Vagina (tissue), 2 donors: ENCODE data around the gene FOSL1. TPM values are rescaled to one million over a fixed set of nuclear protein-coding genes. Genes with fewer than 3 reads are reported as not detected.

Source experiments
- DNase-seq, 2 donors: peaks; one replicate each; pipeline ENCODE4 v3.0.0-alpha.2; 2017; ENCODE audit errors: extremely low spot score in 2 of 2
- H3K27ac ChIP-seq: fragments of 200-600 bp; sonication (generic); one replicate; pipeline ENCODE4 v1.5.1; 2019
- H3K27me3 ChIP-seq: fragments of 200-600 bp; sonication (generic); one replicate; pipeline ENCODE4 v1.5.1; 2019
- H3K36me3 ChIP-seq, 2 donors: fragments of 200-600 bp; sonication (generic); one replicate each; pipeline ENCODE4 v1.5.1; 2017 to 2019
- H3K4me1 ChIP-seq: fragments of 200-600 bp; sonication (generic); one replicate; pipeline ENCODE4 v1.5.1; 2019
- H3K4me3 ChIP-seq, 2 donors: fragments of 200-600 bp; sonication (generic); 1 replicate in 1 of 2; 2 replicates in 1 of 2; pipeline ENCODE4 v1.5.1; 2016 to 2019
- H3K9me3 ChIP-seq: fragments of 200-600 bp; sonication (generic); one replicate; pipeline ENCODE4 v1.5.1; 2019
- CTCF ChIP-seq, 3 experiments: fragments of 450-650 bp in 2 of 3; fragments of 200-600 bp in 1 of 3; sonication (generic) in 1 of 3; IDR thresholded peaks; one replicate each; pipeline ENCODE4 v1.5.1; 2017 to 2019; ENCODE audit warnings: antibody characterized with exemption in 3 of 3, mild to moderate bottlenecking in 2 of 3, moderate library complexity in 2 of 3
- POLR2A ChIP-seq, 2 donors: fragments of 450-650 bp; IDR thresholded peaks; one replicate each; pipeline ENCODE4 v1.6.1; 2017; ENCODE audit warnings: antibody characterized with exemption in 2 of 2, mild to moderate bottlenecking in 2 of 2, moderate library complexity in 2 of 2
- POLR2AphosphoS5 ChIP-seq, 2 donors: sonication (generic); formaldehyde crosslinking; IDR thresholded peaks; one replicate each; pipeline ENCODE4 v1.9.0; 2017; ENCODE audit warnings: antibody characterized with exemption in 2 of 2, mild to moderate bottlenecking in 2 of 2, low read depth in 1 of 2; ENCODE audit not compliant: insufficient read depth in 1 of 2
- intact Hi-C: fragments of 100-400 bp; cut with DNase I; formaldehyde crosslinking; loops from one replicate; pipeline ENCODE4 v1.15.1; 2023
- total RNA-seq: library from RNA; depleted of rRNA; stranded (reverse); fragments of >200 nt; gene quantifications from one replicate; pipeline ENCODE4 v1.2.3, GENCODE V29; 2016

Gene FOSL1
- total RNA-seq, 1 donor from 2014 or later: 20.9 TPM

- H3K27me3 ChIP-seq: no peaks in the 10 kb centered on the region
- TF ChIP-seq CTCF (IDR thresholded peaks at IDR 0.05) (no peak), POLR2A (IDR thresholded peaks at IDR 0.05) (no peak), POLR2AphosphoS5 (IDR thresholded peaks at IDR 0.05; ENCODE audit: insufficient read depth in 1 of 2, low read depth in 1 of 2) (no peak)
- DNase-seq: no peak
- H3K9me3 ChIP-seq: no peaks in the 10 kb centered on the region
- intact Hi-C loops: no loop called here
- peaks cover 0 to 43% of the 10 kb centered on the region in 2 donors for H3K36me3 ChIP-seq
- H3K4me1 ChIP-seq: peaks cover 41% of the 10 kb centered on the region
- H3K27ac ChIP-seq: peak overlapping the region; percentile 93
- peak overlapping the region; percentile 95 to 100 for H3K4me3 ChIP-seq
Observed at GRCh38 chr11:65861165-65861505, 39.1 kb downstream of the FOSL1 start.

GRCh38 chr11:65860278-65861164 is 39.7 kb downstream of the FOSL1 start, which contains the start of gene MUS81:
MUS81 (plus strand) TSS chr11:65860433; CDS start chr11:65860754, 321 bp downstream.
- Histone ChIP-seq H3K4me3 (peak within 1 kb of the TSS; percentile 95 to 100), H3K36me3 (peaks cover 0 to 43% of the 10 kb centered on the region in 2 donors), H3K9me3 (no peaks in the 10 kb centered on the region), H3K27ac (peak within 1 kb of the TSS; percentile 93), H3K27me3 (no peaks in the 10 kb centered on the region), H3K4me1 (peaks cover 47% of the 10 kb centered on the region)
- TF ChIP-seq POLR2A (IDR thresholded peaks at IDR 0.05) (peak in 1 of 2 donors; percentile 57), POLR2AphosphoS5 (IDR thresholded peaks at IDR 0.05; ENCODE audit: insufficient read depth in 1 of 2, low read depth in 1 of 2) (peak; percentile 88 to 98), CTCF (IDR thresholded peaks at IDR 0.05) (peak; percentile 35 to 83 (median 79))
- DNase-seq: peak in 1 of 2 donors; percentile 99
- intact Hi-C loops: no loop called here

GRCh38 chr11:65859812-65860277 is 40.3 kb downstream of the FOSL1 start:
- Histone ChIP-seq H3K4me1 (peaks cover 52% of the 10 kb centered on the region), H3K9me3 (no peaks in the 10 kb centered on the region), H3K27ac (peak overlapping the region; percentile 93), H3K27me3 (no peaks in the 10 kb centered on the region), H3K4me3 (peak overlapping the region; percentile 95 to 100), H3K36me3 (peaks cover 0 to 43% of the 10 kb centered on the region in 2 donors)
- DNase-seq: no peak
- intact Hi-C loops: no loop called here
- TF ChIP-seq POLR2AphosphoS5 (IDR thresholded peaks at IDR 0.05; ENCODE audit: insufficient read depth in 1 of 2, low read depth in 1 of 2) (peak in 1 of 2 donors; percentile 60), CTCF (IDR thresholded peaks at IDR 0.05) (no peak)

GRCh38 chr11:65859095-65859811 is 40.9 kb downstream of the FOSL1 start:
- Histone ChIP-seq H3K4me1 (peaks cover 52% of the 10 kb centered on the region), H3K27ac (peak overlapping the region; percentile 93), H3K36me3 (peaks cover 0 to 43% of the 10 kb centered on the region in 2 donors), H3K4me3 (peak overlapping the region; percentile 95 to 100), H3K27me3 (no peaks in the 10 kb centered on the region), H3K9me3 (no peaks in the 10 kb centered on the region)
- TF ChIP-seq CTCF (IDR thresholded peaks at IDR 0.05): peak in 1 of 3 experiments; percentile 1
- TF ChIP-seq POLR2AphosphoS5 (IDR thresholded peaks at IDR 0.05; ENCODE audit: insufficient read depth in 1 of 2, low read depth in 1 of 2): peak; percentile 90 to 98
- peak in 1 of 2 donors; percentile 90 for TF ChIP-seq POLR2A (IDR thresholded peaks at IDR 0.05)
- intact Hi-C loops: no loop called here
- DNase-seq: peak in 1 of 2 donors; percentile 99
